ENCODE data around the gene SGCA. TPM values are rescaled to one million over a fixed set of nuclear protein-coding genes. Genes with fewer than 3 reads are reported as not detected.
A peak's percentile ranks its signal among the peaks of the same experiment; 100 is the strongest.

Gene SGCA
- total RNA-seq, 1 experiment from 2014 or later, result 207 TPM

- DNase-seq (ENCODE audit: low read depth), result no peak
Measured at GRCh38 chr17:50166518-50167181, 845 bp downstream of the SGCA start.

GRCh38 chr17:50167371-50167770, 1.6 kb downstream of the SGCA start:
- DNase-seq (ENCODE audit: low read depth), result no peak

GRCh38 chr17:50168319-50168718, 2.5 kb downstream of the SGCA start:
- DNase-seq (ENCODE audit: low read depth), result no peak

GRCh38 chr17:50169121-50169764, 3.4 kb downstream of the SGCA start:
- peak; percentile 63 for DNase-seq (ENCODE audit: low read depth)

GRCh38 chr17:50169881-50170459, 4.2 kb downstream of the SGCA start:
- no peak for DNase-seq (ENCODE audit: low read depth)

GRCh38 chr17:50170662-50171370, 5.0 kb downstream of the SGCA start:
- no peak for DNase-seq (ENCODE audit: low read depth)

GRCh38 chr17:50171371-50172071, 5.7 kb downstream of the SGCA start:
- no peak for DNase-seq (ENCODE audit: low read depth)

- DNase-seq (ENCODE audit: low read depth), result no peak
Measured at GRCh38 chr17:50172130-50172529, 6.3 kb downstream of the SGCA start.

- DNase-seq (ENCODE audit: low read depth), result no peak
Measured at GRCh38 chr17:50172936-50173334, 7.1 kb downstream of the SGCA start.

- DNase-seq (ENCODE audit: low read depth), result peak; percentile 90
Measured at GRCh38 chr17:50173335-50173941, 7.6 kb downstream of the SGCA start.

GRCh38 chr17:50174444-50174843, 8.6 kb downstream of the SGCA start:
- no peak for DNase-seq (ENCODE audit: low read depth)

GRCh38 chr17:50175035-50175807, 9.4 kb downstream of the SGCA start:
- DNase-seq (ENCODE audit: low read depth), result no peak

GRCh38 chr17:50176559-50177357, 11.0 kb downstream of the SGCA start:
- no peak for DNase-seq (ENCODE audit: low read depth)

GRCh38 chr17:50177476-50177875, 11.7 kb downstream of the SGCA start:
- no peak for DNase-seq (ENCODE audit: low read depth)

- DNase-seq (ENCODE audit: low read depth), result peak; percentile 100
Measured at GRCh38 chr17:50177983-50178834, 12.4 kb downstream of the SGCA start.

GRCh38 chr17:50180111-50180510, 14.3 kb downstream of the SGCA start:
- no peak for DNase-seq (ENCODE audit: low read depth)

GRCh38 chr17:50180620-50181019, 14.8 kb downstream of the SGCA start:
- DNase-seq (ENCODE audit: low read depth), result no peak

- DNase-seq (ENCODE audit: low read depth), result no peak
Measured at GRCh38 chr17:50181144-50181543, 15.3 kb downstream of the SGCA start.

Measured in LHCN-M2 (cell line).